ENCODE data around the gene RPS6KB2. TPM values are rescaled to one million over a fixed set of nuclear protein-coding genes. Genes with fewer than 3 reads are reported as not detected.

Gene RPS6KB2
- total RNA-seq (ENCODE audit: low replicate concordance) = 24.3 and 55.9 TPM in 2 replicates

DNA sequence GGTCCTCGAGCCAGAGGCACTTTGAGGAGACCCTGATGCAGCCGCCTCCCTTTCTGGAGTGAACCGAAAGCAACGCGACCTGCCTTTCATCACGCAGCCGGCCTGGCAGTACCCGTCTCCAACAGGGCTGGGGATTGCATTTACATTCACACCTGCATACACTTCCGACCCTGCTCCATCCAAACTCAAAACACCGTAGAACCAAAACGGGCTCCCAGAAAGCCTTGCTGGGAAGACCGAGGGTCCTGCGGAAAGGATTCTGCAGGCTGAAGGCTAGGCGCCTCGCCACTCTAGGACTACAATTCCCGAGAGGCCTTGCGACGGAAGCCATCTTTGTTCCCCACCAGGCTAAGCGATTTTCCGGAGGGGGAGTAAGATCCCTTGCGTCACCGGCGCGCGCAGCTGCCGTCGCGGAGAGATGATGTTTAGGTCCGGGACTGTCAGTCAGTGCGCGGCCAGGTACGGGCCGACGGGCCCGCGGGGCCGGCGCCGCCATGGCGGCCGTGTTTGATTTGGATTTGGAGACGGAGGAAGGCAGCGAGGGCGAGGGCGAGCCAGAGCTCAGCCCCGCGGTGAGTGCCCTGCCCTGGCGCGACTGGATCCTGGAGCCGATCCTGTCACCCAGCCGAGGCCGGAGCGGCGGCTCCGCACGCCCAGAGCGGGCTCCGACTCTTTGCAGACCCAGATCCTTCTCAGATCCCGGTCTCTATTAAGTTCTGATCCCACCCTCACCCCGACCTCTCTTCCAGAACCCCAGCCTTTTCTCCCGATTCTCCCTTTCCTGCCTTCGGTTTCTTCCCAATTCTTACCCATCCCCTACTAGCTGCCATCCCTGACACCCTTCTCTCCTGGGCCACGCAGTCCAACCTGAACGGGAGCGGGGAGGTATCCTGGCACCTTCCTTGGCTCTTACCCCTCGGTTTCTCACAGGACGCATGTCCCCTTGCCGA is at the start of gene RPS6KB2:
Gene RPS6KB2, plus strand, starts transcription at position 443 of the 950 bp plus-strand sequence. Its CDS starts 52 bp downstream, at position 495.

DNA sequence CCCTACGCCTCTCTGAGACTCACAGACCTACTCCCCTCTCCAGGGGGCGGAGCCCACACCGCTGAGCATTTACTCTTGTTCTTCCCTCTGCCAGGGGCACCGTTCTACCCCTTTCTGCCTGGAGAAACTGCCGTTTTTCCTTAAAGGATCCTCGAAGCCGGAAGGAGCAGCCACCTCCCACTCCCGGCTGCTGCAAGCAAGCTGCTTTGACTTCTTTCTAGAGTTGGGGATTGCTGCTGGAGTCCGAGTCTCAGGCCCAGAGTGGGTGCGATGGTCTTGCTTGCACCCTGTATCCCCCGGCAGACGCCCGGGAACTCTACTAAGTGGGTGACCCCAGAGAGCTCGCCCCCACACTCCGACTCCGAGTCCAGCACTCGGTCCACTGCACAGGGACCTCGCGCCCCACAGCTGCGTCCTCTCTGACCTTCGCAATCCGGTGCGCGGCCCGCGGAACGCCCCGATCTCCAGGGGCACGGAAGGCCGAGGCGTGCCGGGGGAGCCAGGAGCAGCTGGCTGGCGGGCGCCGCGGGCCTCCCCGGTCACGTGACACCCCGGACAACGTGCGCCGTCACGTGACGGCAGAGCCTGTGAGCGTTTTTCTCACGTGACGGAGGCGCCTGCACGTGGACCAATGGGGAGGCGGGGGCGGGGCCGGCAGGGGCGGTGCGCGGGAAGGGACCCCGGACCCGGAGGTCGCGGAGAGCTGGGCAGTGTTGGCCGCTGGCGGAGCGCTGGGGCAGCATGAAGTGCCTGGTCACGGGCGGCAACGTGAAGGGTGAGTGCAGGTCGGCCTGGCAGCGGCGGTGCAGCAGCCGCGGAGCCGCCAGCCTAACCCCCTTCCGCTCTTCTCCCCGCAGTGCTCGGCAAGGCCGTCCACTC is 36.8 kb upstream of the RPS6KB2 start, which contains the start of gene RAD9A:
Gene RAD9A, plus strand, starts transcription at position 683 of the 879 bp plus-strand sequence. Its CDS starts 59 bp downstream, at position 742.

DNA sequence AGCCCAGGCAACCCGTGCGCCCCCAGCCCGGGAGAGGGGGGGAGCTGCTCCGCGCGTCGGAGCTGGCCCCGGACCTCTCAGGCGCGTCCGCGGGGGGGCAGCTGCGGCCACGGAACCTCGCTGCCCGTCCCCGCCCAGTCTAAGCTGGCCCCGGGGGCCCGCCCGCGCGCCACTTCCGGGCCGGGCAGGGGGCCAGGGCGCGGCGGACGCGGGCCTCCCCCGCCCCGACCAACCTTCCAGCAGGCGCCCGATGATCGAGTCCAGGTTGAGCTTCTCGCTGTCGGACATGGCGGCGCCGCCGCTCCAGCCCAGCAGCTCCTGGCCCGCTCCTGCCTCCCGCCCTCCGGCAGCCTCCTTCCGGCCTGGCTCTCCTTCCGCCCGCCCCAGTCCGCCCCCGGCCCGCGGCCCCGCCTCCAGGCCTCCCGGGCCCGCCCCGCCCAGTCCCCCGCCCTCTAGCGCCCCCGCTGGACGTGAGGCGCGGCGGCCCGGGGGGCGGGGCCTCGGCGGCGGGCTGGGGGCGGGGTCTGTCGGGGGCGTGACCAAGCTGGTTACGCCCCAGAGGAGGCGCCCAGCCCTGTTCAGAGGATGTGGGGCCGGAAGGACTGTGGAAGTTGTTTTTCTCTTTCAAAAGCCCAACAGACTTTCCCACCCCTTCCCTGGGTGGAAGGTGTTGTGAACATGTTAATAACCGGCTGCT is 26.7 kb upstream of the RPS6KB2 start, which contains the start of gene PPP1CA:
Gene PPP1CA, minus strand, starts transcription at position 364 of the 697 bp plus-strand sequence. Its CDS starts 76 bp downstream, at position 288.

DNA sequence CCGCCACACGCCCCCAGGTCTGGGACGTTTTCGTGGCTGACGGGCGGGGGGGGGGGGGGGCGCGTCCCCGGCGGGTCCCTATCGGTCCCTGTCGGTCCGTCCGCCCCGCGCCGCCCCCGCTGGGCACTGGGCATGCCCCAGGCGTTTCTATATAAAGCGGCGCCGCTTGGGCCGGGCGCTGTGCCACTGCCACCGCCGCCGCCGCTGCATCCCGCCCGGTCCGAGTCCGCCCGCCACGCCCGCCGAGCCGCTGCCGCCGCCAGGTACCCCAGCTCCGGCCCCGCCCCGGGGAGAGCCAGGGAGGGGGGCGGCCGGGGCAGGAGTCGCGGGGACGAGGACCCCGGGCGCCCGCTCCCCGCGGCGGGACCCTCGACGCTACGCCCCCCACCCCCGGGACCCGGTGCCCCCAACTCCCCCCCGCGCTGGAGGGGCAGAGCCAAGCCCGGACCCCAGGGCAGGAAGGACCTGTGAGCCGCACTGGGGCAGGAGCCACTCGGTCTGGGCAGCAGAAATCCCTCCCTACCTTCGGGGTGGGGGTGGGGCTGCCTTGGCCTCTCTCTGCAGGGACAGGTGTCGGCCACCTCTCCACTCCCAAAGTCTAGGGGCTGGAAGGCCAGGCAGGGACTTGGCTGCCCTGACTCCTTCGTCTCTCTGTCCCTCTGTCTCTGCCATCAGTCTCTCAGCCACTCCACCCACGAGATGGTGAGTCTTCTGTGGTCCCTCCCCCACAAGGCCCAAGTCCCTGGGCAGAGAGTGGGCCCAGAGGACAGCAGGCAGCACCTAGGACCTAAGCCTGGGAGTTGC is 12.6 kb upstream of the RPS6KB2 start, which contains the start of gene CARNS1:
Gene CARNS1, plus strand, starts transcription at position 178 of the 804 bp plus-strand sequence. Its CDS starts 522 bp downstream, at position 700.

DNA sequence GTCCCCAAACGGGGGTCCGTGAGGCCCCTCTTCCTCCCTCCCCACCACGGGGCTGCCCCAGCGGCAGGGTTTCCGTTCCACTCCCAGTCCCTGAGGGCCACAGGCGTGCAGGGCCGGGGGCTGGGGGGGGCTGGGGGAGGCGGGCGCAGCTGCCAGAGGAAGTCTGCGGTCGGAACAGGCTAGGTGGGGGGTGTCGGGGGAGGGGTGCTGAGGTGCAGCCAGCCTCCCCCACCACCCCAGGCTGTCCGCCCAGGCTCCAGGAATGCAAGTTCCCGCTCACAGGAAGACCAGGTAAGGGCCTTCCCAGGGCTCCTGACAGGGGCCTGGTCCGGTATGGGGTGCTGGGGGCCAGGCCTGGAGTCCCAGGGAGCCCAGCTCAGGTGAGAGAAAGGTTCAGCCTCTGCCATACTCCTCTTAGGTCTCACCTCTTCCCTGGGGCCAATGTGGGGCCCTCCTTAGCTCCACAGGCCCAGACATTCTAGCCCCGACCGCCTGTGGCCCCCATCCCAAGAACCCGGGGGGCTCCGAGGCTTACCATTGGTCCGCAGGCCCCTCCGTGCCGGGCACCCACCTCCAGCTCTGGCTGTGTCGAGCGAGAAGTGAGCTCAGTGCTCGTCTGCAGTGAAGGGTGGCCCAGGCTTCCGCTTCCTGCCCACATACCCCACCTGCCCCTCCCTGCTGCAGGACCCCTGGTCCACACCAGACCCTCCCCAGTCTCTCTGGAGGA is 9.0 kb downstream of the RPS6KB2 start, which contains the start of gene PTPRCAP:
Gene PTPRCAP, minus strand, starts transcription at position 601 of the 727 bp plus-strand sequence. Its CDS starts 63 bp downstream, at position 538.

DNA sequence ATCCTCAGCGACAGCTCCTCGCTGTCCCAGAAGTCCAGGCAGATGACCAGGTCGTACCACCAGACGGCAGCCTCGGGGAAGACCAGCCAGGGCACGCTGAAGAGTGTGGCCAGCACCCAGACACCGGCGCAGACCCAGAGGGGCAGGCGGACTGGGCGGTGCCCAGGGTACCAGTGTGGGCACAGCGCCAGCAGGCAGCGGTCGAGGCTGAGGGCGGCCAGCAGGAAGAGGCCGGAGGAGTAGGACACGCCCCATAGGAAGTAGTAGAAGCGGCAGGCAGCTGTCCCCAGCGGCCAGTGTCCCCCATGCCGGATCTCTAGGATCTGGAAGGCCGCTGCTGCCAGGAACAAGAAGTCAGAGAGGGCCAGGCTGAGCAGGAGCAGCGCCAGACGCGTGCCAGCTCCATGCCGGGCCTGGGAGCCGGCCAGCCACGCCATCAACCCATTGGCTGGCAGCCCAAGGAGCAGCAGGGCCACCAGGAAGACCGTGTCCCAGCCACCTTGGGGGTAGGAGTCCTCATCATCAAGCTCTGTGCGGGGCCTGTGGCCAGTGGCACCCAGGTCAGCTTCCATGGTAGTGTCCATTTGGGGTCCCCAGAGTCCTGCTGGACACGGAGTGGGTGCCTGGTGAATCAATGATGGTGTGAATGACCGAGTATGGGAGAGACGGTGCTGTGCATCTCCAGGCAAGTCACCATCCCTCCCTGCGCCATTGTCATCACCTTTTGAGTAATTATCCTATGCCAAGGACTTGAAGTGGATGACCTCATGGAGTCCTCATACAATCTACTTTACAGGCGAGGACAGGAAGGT is 24.1 kb downstream of the RPS6KB2 start, which contains the start of gene GPR152:
Gene GPR152, minus strand, starts transcription at position 589 of the 812 bp plus-strand sequence. Its CDS starts 5 bp downstream, at position 584.

DNA sequence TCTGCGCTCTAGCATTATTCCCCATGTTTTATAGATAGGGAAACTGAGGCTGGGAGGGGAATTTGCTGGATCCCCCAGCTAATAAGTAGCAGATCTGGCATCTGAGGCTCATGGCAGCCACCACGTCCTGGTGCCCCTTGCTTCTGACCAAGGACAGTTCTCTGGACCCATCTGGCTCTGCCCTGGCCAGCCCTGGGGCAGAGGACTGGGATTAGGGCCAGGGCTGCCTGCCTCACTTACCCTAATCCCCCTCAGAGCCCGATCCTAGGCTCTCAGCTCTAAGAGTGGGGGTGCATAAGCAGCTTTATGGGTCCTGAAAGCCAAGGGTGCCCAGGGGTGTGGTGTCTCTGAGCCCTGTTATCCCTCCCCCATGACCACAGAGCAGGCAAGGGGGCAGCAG is 26.8 kb downstream of the RPS6KB2 start, which contains the start of gene CABP4:
Gene CABP4, plus strand, starts transcription at position 301 of the 400 bp plus-strand sequence. Its CDS starts 70 bp downstream, at position 371.

DNA sequence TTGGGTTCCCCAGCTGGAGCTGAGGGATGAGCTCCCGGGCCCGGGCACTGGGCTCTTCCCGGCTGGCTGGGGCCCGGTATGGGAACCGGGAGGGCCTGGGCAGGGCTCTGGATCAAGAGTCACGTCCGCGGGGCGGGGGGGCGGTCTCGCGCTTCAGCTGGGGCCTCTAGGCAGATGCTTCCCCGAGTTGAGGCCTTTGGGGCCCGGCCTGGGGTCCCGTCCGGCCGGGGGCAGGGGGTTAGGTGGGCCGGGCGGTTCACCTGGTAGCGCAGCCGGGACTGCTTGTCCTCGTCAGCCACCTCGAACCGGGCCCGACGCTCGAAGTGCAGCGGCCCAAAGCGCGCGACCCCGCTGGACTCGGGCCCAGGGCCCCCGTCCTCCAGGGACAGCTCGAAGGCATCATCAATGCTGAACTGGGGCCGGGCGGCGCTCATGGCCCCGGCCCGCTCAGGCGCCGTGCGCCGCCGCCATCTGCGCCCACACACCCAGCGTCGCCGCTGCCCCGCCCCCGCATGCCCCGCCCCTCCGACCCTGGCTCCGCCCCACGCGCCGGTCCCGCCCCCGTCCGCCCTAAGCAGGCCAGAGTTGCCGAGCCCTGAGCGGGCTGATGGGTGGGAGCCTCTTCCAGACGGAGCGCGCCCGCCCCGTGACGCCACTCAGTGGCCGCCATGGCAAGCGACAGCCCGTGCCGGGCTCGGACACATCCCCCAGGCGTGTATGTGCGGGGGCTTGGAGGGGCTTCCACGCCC is 40.6 kb downstream of the RPS6KB2 start, which contains the start of gene TMEM134:
Gene TMEM134, minus strand, starts transcription at position 493 of the 749 bp plus-strand sequence. Its CDS starts 59 bp downstream, at position 434.

DNA sequence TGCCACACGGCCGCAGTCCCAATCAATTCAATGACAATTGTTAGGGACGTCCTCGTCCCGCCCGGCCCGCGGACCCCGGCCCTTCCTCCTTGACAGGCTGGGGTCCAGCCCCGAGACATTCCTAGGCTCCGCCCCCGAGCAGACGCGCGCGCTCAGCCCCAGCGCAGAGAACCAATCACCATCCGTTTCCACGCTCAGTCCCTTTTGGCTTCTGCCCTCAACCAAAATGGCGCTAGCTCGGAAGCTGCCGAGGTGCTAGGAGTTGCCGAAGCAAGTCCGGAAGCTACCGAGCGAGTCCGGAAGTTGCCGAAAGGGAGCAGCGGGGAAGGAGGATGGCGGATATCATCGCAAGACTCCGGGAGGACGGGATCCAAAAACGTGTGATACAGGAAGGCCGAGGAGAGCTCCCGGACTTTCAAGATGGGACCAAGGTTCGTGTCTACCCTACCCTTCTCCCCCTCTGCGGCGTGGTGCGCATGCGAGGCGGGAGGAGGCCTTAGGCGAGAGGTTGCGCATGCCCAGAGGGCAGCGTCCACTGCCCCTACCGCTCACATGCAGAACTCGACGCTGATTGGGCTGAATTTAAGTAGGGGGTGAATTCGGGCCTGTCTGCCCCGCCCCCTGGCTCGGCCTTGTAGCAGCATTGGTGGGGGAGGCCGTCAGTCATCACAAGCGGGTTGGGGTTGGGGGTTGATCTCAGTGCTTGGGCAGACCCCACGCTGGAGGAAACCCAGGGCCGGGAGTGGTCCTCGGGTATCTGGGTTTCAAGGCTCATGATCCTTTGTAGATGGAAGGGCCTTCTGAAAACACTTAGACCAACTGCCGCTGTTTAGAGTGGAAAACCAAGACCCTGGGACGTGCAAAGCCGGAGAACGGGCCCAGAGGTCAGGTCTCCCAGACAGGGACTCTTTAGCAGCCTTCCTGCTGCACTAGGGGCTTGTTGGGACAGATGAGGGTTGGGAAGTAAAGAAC is 54.8 kb downstream of the RPS6KB2 start, which contains the start of gene AIP:
Gene AIP, plus strand, starts transcription at position 200 of the 972 bp plus-strand sequence. Its CDS starts 133 bp downstream, at position 333.

Other genes with a start within 250 kb of the RPS6KB2 start
- gene GRK2, start 162.0 kb upstream of the RPS6KB2 start, total RNA-seq (ENCODE audit: low replicate concordance) = 20.2 and 31.6 TPM in 2 replicates
- gene ANKRD13D, start 139.2 kb upstream of the RPS6KB2 start, total RNA-seq (ENCODE audit: low replicate concordance) = 32.9 and 34.9 TPM in 2 replicates
- 8.1 and 10.2 TPM in 2 replicates for gene SSH3, start 125.0 kb upstream of the RPS6KB2 start, total RNA-seq (ENCODE audit: low replicate concordance)
- gene POLD4, start 74.9 kb upstream of the RPS6KB2 start, total RNA-seq (ENCODE audit: low replicate concordance) = 24.2 and 71.2 TPM in 2 replicates
- gene CLCF1, start 54.9 kb upstream of the RPS6KB2 start, total RNA-seq (ENCODE audit: low replicate concordance) = 1.8 and 3.9 TPM in 2 replicates
- gene RAD9A, start 36.5 kb upstream of the RPS6KB2 start, total RNA-seq (ENCODE audit: low replicate concordance) = 4.1 and 4.8 TPM in 2 replicates
- 81.6 and 202 TPM in 2 replicates for gene PPP1CA, start 26.6 kb upstream of the RPS6KB2 start, total RNA-seq (ENCODE audit: low replicate concordance)
- gene TBC1D10C, start 24.4 kb upstream of the RPS6KB2 start, total RNA-seq (ENCODE audit: low replicate concordance) = not detected in 2 replicates
- under 0.01 and 0.30 TPM in 2 replicates for gene CARNS1, start 12.8 kb upstream of the RPS6KB2 start, total RNA-seq (ENCODE audit: low replicate concordance)
- 0.23 and 0.30 TPM in 2 replicates for gene PTPRCAP, start 9.2 kb downstream of the RPS6KB2 start, total RNA-seq (ENCODE audit: low replicate concordance)
- gene CORO1B, start 15.0 kb downstream of the RPS6KB2 start, total RNA-seq (ENCODE audit: low replicate concordance) = 147 and 225 TPM in 2 replicates
- gene GPR152, start 24.2 kb downstream of the RPS6KB2 start, total RNA-seq (ENCODE audit: low replicate concordance) = not detected in 2 replicates
- not detected in 2 replicates for gene CABP4, start 26.9 kb downstream of the RPS6KB2 start, total RNA-seq (ENCODE audit: low replicate concordance)
- gene TMEM134, start 40.8 kb downstream of the RPS6KB2 start, total RNA-seq (ENCODE audit: low replicate concordance) = 4.1 and 24.4 TPM in 2 replicates
- gene AIP, start 54.5 kb downstream of the RPS6KB2 start, total RNA-seq (ENCODE audit: low replicate concordance) = 128 and 227 TPM in 2 replicates
- 26.0 and 28.7 TPM in 2 replicates for gene PITPNM1, start 76.9 kb downstream of the RPS6KB2 start, total RNA-seq (ENCODE audit: low replicate concordance)
- gene CDK2AP2, start 79.7 kb downstream of the RPS6KB2 start, total RNA-seq (ENCODE audit: low replicate concordance) = 2.8 and 16.2 TPM in 2 replicates
- gene CABP2, start 95.0 kb downstream of the RPS6KB2 start, total RNA-seq (ENCODE audit: low replicate concordance) = not detected in 2 replicates
- gene GSTP1, start 155.3 kb downstream of the RPS6KB2 start, total RNA-seq (ENCODE audit: low replicate concordance) = 443 and 1,598 TPM in 2 replicates
- 201 and 458 TPM in 2 replicates for gene NDUFV1, start 178.4 kb downstream of the RPS6KB2 start, total RNA-seq (ENCODE audit: low replicate concordance)
- 3.6 and 4.4 TPM in 2 replicates for gene NUDT8, start 201.4 kb downstream of the RPS6KB2 start, total RNA-seq (ENCODE audit: low replicate concordance)
- gene TBX10, start 211.3 kb downstream of the RPS6KB2 start, total RNA-seq (ENCODE audit: low replicate concordance) = not detected in 2 replicates
- not detected in 2 replicates for gene ACY3, start 222.2 kb downstream of the RPS6KB2 start, total RNA-seq (ENCODE audit: low replicate concordance)
- gene ALDH3B2, start 246.1 kb downstream of the RPS6KB2 start, total RNA-seq (ENCODE audit: low replicate concordance) = not detected in 2 replicates

All from smooth muscle cell of the coronary artery (primary cell).